ENCODE data around the gene MT1H. TPM values are rescaled to one million over a fixed set of nuclear protein-coding genes. Genes with fewer than 3 reads are reported as not detected.
A peak's percentile ranks its signal among the peaks of the same experiment; 100 is the strongest.

Gene MT1H
- total and polyA plus RNA-seq, 9 of the 15 experiments (the other 6 are each of a cell fraction or from before 2014, with no cell fraction given) = 0.13 to 0.37 TPM; not detected in 7

- TF ChIP-seq BRF2 (IDR thresholded peaks at IDR 0.05; ENCODE audit: borderline replicate concordance, insufficient read depth, insufficient read length) (no peak), TARDBP (IDR thresholded peaks at IDR 0.05) (no peak), CHD1 (IDR thresholded peaks at IDR 0.05; ENCODE audit: low read length) (no peak), ZNF121 (CRISPR knock-in tag; conservative IDR thresholded peaks at IDR 0.05) (no peak), CHD2 (IDR thresholded peaks at IDR 0.05; ENCODE audit: low read depth, low read length) (no peak), CTCF (IDR thresholded peaks at IDR 0.05 in 2 of 3, conservative IDR thresholded peaks at IDR 0.05 in 1 of 3; ENCODE audit: insufficient read depth in 2 of 3, low read depth in 1 of 3, low read length in 3 of 3) (peak; percentile 37 to 46 (median 44); a peak in 4 of 6 replicates), EGR1 (conservative IDR thresholded peaks at IDR 0.05) (peak; percentile 69)
- TF ChIP-seq, protein P1, sequence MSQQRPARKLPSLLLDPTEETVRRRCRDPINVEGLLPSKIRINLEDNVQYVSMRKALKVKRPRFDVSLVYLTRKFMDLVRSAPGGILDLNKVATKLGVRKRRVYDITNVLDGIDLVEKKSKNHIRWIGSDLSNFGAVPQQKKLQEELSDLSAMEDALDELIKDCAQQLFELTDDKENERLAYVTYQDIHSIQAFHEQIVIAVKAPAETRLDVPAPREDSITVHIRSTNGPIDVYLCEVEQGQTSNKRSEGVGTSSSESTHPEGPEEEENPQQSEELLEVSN (IDR thresholded peaks at IDR 0.05; ENCODE audit: borderline replicate concordance in 1 of 2, extremely low read depth in 1 of 2, insufficient read depth in 1 of 2, insufficient read length in 1 of 2, low read depth in 1 of 2, low read length in 1 of 2, poor library complexity in 1 of 2, severe bottlenecking in 1 of 2) = peak; percentile 74 to 94
- TF ChIP-seq, protein P2, sequence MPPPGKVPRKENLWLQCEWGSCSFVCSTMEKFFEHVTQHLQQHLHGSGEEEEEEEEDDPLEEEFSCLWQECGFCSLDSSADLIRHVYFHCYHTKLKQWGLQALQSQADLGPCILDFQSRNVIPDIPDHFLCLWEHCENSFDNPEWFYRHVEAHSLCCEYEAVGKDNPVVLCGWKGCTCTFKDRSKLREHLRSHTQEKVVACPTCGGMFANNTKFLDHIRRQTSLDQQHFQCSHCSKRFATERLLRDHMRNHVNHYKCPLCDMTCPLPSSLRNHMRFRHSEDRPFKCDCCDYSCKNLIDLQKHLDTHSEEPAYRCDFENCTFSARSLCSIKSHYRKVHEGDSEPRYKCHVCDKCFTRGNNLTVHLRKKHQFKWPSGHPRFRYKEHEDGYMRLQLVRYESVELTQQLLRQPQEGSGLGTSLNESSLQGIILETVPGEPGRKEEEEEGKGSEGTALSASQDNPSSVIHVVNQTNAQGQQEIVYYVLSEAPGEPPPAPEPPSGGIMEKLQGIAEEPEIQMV (tag; conservative IDR thresholded peaks at IDR 0.05; ENCODE audit: low read depth) = no peak
- TF ChIP-seq, protein P3, sequence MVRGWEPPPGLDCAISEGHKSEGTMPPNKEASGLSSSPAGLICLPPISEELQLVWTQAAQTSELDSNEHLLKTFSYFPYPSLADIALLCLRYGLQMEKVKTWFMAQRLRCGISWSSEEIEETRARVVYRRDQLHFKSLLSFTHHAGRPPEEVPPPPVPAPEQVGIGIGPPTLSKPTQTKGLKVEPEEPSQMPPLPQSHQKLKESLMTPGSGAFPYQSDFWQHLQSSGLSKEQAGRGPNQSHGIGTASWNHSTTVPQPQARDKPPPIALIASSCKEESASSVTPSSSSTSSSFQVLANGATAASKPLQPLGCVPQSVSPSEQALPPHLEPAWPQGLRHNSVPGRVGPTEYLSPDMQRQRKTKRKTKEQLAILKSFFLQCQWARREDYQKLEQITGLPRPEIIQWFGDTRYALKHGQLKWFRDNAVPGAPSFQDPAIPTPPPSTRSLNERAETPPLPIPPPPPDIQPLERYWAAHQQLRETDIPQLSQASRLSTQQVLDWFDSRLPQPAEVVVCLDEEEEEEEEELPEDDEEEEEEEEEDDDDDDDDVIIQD (CRISPR knock-in tag; IDR thresholded peaks at IDR 0.05) = no peak
- TF ChIP-seq, protein P4, sequence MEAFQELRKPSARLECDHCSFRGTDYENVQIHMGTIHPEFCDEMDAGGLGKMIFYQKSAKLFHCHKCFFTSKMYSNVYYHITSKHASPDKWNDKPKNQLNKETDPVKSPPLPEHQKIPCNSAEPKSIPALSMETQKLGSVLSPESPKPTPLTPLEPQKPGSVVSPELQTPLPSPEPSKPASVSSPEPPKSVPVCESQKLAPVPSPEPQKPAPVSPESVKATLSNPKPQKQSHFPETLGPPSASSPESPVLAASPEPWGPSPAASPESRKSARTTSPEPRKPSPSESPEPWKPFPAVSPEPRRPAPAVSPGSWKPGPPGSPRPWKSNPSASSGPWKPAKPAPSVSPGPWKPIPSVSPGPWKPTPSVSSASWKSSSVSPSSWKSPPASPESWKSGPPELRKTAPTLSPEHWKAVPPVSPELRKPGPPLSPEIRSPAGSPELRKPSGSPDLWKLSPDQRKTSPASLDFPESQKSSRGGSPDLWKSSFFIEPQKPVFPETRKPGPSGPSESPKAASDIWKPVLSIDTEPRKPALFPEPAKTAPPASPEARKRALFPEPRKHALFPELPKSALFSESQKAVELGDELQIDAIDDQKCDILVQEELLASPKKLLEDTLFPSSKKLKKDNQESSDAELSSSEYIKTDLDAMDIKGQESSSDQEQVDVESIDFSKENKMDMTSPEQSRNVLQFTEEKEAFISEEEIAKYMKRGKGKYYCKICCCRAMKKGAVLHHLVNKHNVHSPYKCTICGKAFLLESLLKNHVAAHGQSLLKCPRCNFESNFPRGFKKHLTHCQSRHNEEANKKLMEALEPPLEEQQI (IDR thresholded peaks at IDR 0.05) = no peak
Measured at GRCh38 chr16:56643080-56643778, 26.4 kb upstream of the MT1H start (continued).

Data from K562 (cell line).